Measurements from ENCODE around the gene CACNA1E. TPM values are rescaled to one million over a fixed set of nuclear protein-coding genes. Genes with fewer than 3 reads are reported as not detected.

CACNA1E gene
- total and polyA plus RNA-seq, 2 of the 4 experiments (the other 2 are of a cell fraction), result not detected

- Histone ChIP-seq H3K4me2 (ENCODE audit: low read depth, low read length) (no peak overlapping the region), H2BK20ac (ENCODE audit: low read depth, low read length) (no peak overlapping the region), H2AK5ac (ENCODE audit: low read depth, low read length) (no peak overlapping the region), H3K14ac (replicated peaks; ENCODE audit: low read depth, low read length) (no peak overlapping the region), H3K27ac (ENCODE audit: insufficient read depth, low read length) (no peak overlapping the region), H3K23ac (ENCODE audit: low read depth, low read length) (no peak overlapping the region), H3K9ac (ENCODE audit: low read depth, low read length) (no peak overlapping the region), H4K20me1 (ENCODE audit: insufficient read depth, low read length) (no peaks in the 10 kb centered on the region), H4K5ac (ENCODE audit: low read depth, low read length) (no peak overlapping the region), H3K79me1 (ENCODE audit: low read depth in 1 of 2, low read length in 2 of 2) (no peaks in the 10 kb centered on the region), H3K4me3 (ENCODE audit: insufficient read depth, low read depth, low read length) (no peak overlapping the region), H3K9me3 (ENCODE audit: control insufficient read depth, insufficient read depth, low read length) (no peaks in the 10 kb centered on the region), H3K18ac (ENCODE audit: low read depth, low read length) (no peak overlapping the region), H4K8ac (ENCODE audit: low read depth in 2 of 2, low read length in 2 of 2) (no peak overlapping the region), H2BK5ac (ENCODE audit: low read depth, low read length, poor library complexity, severe bottlenecking) (no peak overlapping the region), H2BK120ac (ENCODE audit: low read depth, low read length) (no peak overlapping the region), H3K4ac (ENCODE audit: low read depth, low read length) (no peak overlapping the region), H2BK15ac (ENCODE audit: low read depth, low read length) (no peak overlapping the region), H2AK9ac (replicated peaks; ENCODE audit: low read depth, low read length, poor library complexity) (no peak overlapping the region), H3K9me1 (ENCODE audit: insufficient read depth, low read length) (no peaks in the 10 kb centered on the region), H4K91ac (ENCODE audit: insufficient read depth, low read depth, low read length) (no peak overlapping the region), H3K4me1 (ENCODE audit: control insufficient read depth, insufficient read depth, low read length) (no peaks in the 10 kb centered on the region), H3K27me3 (ENCODE audit: control insufficient read depth, insufficient read depth, low read length) (no peaks in the 10 kb centered on the region), H3K36me3 (ENCODE audit: control insufficient read depth, insufficient read depth, low read length) (no peaks in the 10 kb centered on the region), H3K56ac (ENCODE audit: extremely low read depth, insufficient read depth, low read length) (no peak overlapping the region), H2AFZ (replicated peaks; ENCODE audit: low read length, poor library complexity) (no peak overlapping the region)
- intact Hi-C loops (cut with micrococcal nuclease), result no loop called here
- no TSS peak for BruUV-seq (replicated peaks)
- no peak for TF ChIP-seq RAD21 (IDR thresholded peaks at IDR 0.05; ENCODE audit: low read length)
- no peak for TF ChIP-seq ELK1 (IDR thresholded peaks at IDR 0.05; ENCODE audit: borderline replicate concordance, low read depth, low read length)
- no peak for TF ChIP-seq BHLHE40 (IDR thresholded peaks at IDR 0.05; ENCODE audit: low read depth, low read length)
- no peak for TF ChIP-seq NFE2L2 (IDR thresholded peaks at IDR 0.05; ENCODE audit: low read depth, low read length)
- TF ChIP-seq CEBPB (IDR thresholded peaks at IDR 0.05; ENCODE audit: low read depth, low read length), result no peak
- TF ChIP-seq CHD1 (IDR thresholded peaks at IDR 0.05; ENCODE audit: low read depth, low read length), result no peak
- TF ChIP-seq MXI1 (IDR thresholded peaks at IDR 0.05; ENCODE audit: borderline replicate concordance, low read depth, low read length), result no peak
- no peak for TF ChIP-seq RFX5 (IDR thresholded peaks at IDR 0.05; ENCODE audit: low read depth, low read length)
- no peak for TF ChIP-seq RCOR1 (IDR thresholded peaks at IDR 0.05; ENCODE audit: insufficient replicate concordance, low read length)
- ATAC-seq (ENCODE audit: low read depth), result no peak
- CTCF ChIA-PET, result no interaction called here
- in situ Hi-C loops (cut with MboI; ENCODE audit: low sequenced_read_pairs), result no loop called here
- POLR2A ChIA-PET (ENCODE audit: unreplicated experiment), result no interaction called here
- dilution Hi-C loops (cut with HindIII; ENCODE audit: low sequenced_read_pairs, unreplicated experiment), result no loop called here
- no peak for DNase-seq
- no CpG with 5 or more reads among the region's 6 CpGs for WGBS, 2 experiments (ENCODE audit: extremely low coverage in 2 of 2, insufficient read length in 1 of 2)
Measured at GRCh38 chr1:181497870-181498269, 14.6 kb downstream of the CACNA1E start.

Data from IMR-90 (cell line).